Upper lobe of right lung (tissue), 1 donor: ENCODE data around the gene RAMP1. TPM values are rescaled to one million over a fixed set of nuclear protein-coding genes. Genes with fewer than 3 reads are reported as not detected.
A peak's percentile ranks its signal among the peaks of the same experiment; 100 is the strongest.

Experiments used
- ATAC-seq: fragments of 200-7000 bp; cut with Tn5 transposase; one replicate; pipeline ENCODE4 v1.9.1; 2020; ENCODE audit warnings: mild to moderate bottlenecking, moderate library complexity
- DNase-seq: peaks from one replicate; pipeline ENCODE4 v3.0.0-alpha.2; 2020
- H3K27ac ChIP-seq: fragments of 200-600 bp; one replicate; pipeline ENCODE4 v1.8.0; 2022
- H3K27me3 ChIP-seq: fragments of 200-600 bp; one replicate; pipeline ENCODE4 v1.8.0; 2022; ENCODE audit warnings: mild to moderate bottlenecking
- H3K36me3 ChIP-seq: fragments of 200-600 bp; one replicate; pipeline ENCODE4 v1.8.0; 2022
- H3K4me1 ChIP-seq: fragments of 200-600 bp; one replicate; pipeline ENCODE4 v1.8.0; 2022
- H3K4me3 ChIP-seq: fragments of 200-600 bp; one replicate; pipeline ENCODE4 v1.8.0; 2022; ENCODE audit warnings: mild to moderate bottlenecking
- H3K9me3 ChIP-seq: fragments of 200-600 bp; one replicate; pipeline ENCODE4 v1.8.0; 2022
- intact Hi-C: fragments of 100-400 bp; cut with DNase I; formaldehyde crosslinking; loops from one replicate; pipeline ENCODE4 v1.11.0; 2022
- total RNA-seq: library from RNA; stranded (reverse); fragmentation: NEBNext Ultra II Directional; extraction: Animal tissue kit (Norgen Biotek cat#: 25700); gene quantifications from one replicate; pipeline ENCODE4 v1.2.1, GENCODE V29; 2021
- TF ChIP-seq, protein P1 (sequence below): fragments of 200-600 bp; IDR thresholded peaks from one replicate; pipeline ENCODE4 v1.8.0; 2022; ENCODE audit warnings: antibody characterized with exemption
- donor health status: DM: no; HTN: yes; CAD: no; lungs with severe emphysema.

The RAMP1 gene
- total RNA-seq, 1 donor from 2014 or later: 11.1 TPM

DNA sequence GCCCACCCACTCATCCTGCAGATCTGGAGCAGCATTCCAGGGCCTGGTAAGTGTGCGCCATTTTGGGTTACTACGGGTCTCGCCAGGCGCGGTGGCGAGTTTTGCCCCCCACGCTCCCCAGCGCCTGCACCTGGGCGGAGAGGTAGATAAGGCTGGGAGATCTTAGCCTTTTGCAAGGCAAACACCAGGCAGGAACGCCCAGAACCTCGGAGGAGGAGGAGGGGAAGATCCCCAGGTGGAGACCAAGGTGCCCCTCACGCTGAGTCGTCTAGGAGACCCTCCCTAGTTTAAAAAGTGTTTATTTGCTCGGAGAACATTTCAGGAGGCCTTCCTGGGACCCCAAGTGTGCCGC is 365 bp upstream of the RAMP1 start:
- ATAC-seq (no peak), DNase-seq (peak; percentile 48)
- Histone ChIP-seq H3K27me3 (peaks cover 31% of the 10 kb centered on the region), H3K27ac (no peak overlapping the region), H3K4me3 (peak overlapping the region; percentile 45), H3K4me1 (peaks cover 8% of the 10 kb centered on the region), H3K9me3 (no peaks in the 10 kb centered on the region), H3K36me3 (no peaks in the 10 kb centered on the region)
- TF ChIP-seq, protein P1, sequence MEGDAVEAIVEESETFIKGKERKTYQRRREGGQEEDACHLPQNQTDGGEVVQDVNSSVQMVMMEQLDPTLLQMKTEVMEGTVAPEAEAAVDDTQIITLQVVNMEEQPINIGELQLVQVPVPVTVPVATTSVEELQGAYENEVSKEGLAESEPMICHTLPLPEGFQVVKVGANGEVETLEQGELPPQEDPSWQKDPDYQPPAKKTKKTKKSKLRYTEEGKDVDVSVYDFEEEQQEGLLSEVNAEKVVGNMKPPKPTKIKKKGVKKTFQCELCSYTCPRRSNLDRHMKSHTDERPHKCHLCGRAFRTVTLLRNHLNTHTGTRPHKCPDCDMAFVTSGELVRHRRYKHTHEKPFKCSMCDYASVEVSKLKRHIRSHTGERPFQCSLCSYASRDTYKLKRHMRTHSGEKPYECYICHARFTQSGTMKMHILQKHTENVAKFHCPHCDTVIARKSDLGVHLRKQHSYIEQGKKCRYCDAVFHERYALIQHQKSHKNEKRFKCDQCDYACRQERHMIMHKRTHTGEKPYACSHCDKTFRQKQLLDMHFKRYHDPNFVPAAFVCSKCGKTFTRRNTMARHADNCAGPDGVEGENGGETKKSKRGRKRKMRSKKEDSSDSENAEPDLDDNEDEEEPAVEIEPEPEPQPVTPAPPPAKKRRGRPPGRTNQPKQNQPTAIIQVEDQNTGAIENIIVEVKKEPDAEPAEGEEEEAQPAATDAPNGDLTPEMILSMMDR: no peak
- intact Hi-C loops: loop anchor here (5.0 kb wide), 1 partner anchor 408 kb away; no protein-coding TSS in a partner anchor

DNA sequence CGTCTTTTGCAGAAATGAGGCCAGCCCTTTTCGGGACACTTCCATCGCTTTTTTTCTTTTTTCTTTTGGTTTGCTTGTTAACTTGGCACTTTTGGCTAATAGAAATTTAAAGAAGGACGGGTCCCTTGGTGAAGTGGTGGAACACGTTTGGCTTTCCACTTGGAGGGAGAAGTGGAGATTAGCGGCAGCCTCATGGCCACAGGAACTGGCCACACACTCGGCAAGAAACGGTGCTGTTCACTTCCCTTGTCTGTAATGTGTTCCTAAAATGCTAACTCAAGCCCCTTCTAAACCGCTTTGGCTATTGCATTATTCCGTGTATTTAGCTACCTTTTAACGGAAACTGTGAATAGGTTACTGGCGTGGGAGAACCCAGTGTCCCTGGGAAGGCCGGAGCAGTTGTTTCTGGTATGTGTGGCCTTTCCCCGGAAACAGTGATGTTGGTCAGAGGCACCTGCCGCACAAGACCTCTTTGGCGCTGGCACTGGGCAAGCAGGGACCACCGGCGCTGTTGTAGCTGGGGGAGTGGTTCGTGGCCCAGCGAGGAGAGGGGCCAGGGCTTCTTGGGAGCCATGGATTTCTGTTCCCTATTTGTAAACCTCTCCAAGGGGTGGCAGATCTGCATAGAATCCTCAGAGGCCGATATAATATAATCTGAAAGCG is 981 bp downstream of the RAMP1 start:
- ATAC-seq: no peak
- H3K27ac ChIP-seq: no peak overlapping the region
- TF ChIP-seq, protein P1: no peak
- H3K4me1 ChIP-seq: peaks cover 8% of the 10 kb centered on the region
- peaks cover 31% of the 10 kb centered on the region for H3K27me3 ChIP-seq
- peak; percentile 34 for DNase-seq
- H3K36me3 ChIP-seq: no peaks in the 10 kb centered on the region
- H3K4me3 ChIP-seq: peak overlapping the region; percentile 45
- H3K9me3 ChIP-seq: no peaks in the 10 kb centered on the region
- intact Hi-C loops: no loop called here

DNA sequence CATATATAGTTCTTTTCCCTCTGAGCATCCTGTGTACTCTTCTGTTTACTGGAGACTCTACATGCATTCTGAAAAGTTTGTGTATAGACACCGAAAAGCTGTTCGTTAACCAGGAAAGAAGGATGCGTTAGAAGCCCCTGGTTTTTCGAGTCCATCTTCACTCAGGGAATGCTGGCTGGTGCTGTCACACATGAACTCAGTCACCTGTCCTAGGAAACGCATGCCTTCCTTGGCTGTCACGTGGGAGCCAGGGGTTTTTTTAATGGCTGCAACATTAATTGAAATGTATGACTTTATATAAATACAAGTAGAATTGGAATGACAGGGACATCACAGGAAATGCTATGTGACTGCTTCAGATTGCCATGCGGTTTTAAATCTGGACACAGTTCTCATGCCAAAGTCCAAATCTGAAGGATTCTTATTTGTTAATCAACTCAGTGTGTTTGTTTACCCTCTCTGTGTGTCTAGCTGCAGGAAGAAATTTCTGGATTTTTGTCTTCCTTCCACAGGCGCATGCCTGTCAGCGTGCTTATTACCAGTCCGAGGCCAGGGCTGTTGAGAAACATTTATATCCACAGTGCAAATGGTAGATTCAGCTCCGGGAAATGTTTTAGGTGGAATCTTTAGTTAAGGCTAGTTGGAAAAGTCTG is 2.6 kb downstream of the RAMP1 start:
- peak; percentile 9 for DNase-seq
- intact Hi-C loops: no loop called here
- Histone ChIP-seq H3K4me1 (peaks cover 8% of the 10 kb centered on the region), H3K9me3 (no peaks in the 10 kb centered on the region), H3K27ac (no peak overlapping the region), H3K27me3 (peaks cover 26% of the 10 kb centered on the region), H3K36me3 (no peaks in the 10 kb centered on the region), H3K4me3 (no peak overlapping the region)
- ATAC-seq: no peak
- TF ChIP-seq, protein P1: no peak

DNA sequence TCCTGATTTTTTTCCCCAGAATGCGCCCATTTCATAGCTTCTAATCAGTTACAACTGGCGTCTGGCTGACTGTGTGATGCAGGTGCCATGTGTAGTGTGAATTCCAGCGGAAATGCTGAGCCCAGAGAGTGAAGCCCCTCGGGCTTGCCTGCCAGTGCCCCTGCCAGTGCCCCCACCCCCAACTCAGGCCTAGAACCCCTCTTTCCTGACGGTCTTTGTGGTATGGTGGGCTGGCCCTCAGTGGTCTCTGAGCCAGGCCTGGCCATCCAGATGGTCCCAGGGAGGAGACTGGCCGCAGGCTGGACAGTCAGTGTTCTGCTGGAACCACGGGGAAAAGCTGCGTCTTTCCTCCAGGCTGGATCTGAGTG is 3.1 kb downstream of the RAMP1 start:
- Histone ChIP-seq H3K27me3 (peaks cover 24% of the 10 kb centered on the region), H3K4me1 (peaks cover 8% of the 10 kb centered on the region), H3K27ac (no peak overlapping the region), H3K9me3 (no peaks in the 10 kb centered on the region), H3K4me3 (no peak overlapping the region), H3K36me3 (no peaks in the 10 kb centered on the region)
- DNase-seq (peak; percentile 31), ATAC-seq (no peak)
- intact Hi-C loops: no loop called here
- TF ChIP-seq, protein P1: no peak

DNA sequence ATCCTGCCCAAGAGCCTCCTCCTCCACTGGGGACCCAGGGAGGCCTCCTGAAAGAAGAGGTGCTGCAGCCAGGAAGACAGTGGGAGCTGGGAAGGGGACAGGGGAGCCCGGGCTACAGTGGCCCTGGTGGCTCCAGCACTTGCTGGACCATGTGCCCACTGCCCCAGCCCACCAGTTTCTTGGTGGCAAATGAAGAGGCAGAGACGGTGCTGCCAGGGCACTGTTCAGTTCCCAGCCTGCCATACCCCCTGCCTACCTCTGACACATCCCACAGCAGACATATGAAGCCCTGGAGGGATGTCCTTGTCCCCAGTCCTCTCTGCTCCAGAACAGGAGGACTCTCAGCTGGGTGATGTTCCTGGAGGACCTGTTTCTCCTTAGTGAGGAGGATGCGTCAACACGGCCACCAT is 3.7 kb downstream of the RAMP1 start:
- no peak for ATAC-seq
- Histone ChIP-seq H3K4me3 (no peak overlapping the region), H3K9me3 (no peaks in the 10 kb centered on the region), H3K4me1 (peaks cover 8% of the 10 kb centered on the region), H3K27me3 (peaks cover 24% of the 10 kb centered on the region), H3K36me3 (no peaks in the 10 kb centered on the region), H3K27ac (no peak overlapping the region)
- TF ChIP-seq, protein P1: no peak
- no peak for DNase-seq
- intact Hi-C loops: no loop called here
